NCI-H82 (cell line): ENCODE results near the gene ZNF280A.
"Not testable (repeated sequence)": the region's sequence is repeated elsewhere in the genome, so short reads cannot be mapped to it uniquely, and the experiment has no call there.

Experiments
- DNase-seq: peaks from one replicate; lab custom pipeline; 2025; lab: John Stamatoyannopoulos, UW

The ZNF280A gene

DNA sequence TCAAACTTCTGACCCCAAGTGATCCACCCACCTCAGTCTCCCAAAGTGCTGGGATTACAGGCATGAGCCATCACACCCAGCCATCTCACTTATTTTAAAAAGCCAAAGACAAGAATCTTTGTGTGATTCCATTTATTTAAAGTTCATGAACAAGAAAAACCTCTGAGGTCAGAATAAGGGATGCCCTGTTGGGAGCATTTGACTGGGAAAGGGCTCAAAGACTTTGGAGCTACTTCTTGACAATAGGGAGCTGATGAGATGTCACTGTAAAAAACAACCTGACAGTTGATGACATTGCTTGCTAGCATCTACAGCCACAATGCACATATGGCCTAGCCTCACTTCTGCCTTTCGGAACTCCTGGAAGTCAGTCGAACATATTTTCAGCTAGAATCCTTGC, 6.5 kb downstream of the ZNF280A start:
- DNase-seq: no peak

DNA sequence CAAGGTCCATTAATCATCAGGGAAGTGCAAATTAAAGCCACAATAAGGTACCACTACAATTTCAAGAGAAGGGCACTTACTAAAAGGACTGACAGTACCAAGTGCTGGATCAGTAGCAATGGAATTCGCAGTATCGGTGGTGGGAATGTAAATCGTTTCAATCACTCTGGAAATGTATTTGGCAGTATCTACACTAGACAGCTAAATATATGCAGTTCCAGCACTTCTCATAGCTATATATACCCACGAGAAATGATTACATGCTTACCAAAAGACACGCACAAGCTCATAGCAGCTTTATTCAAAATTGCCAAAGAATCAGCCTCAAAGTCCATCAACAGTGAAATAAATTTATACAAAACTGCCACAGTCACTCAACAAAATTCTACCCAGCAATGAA, 7.1 kb downstream of the ZNF280A start:
- no peak for DNase-seq

DNA sequence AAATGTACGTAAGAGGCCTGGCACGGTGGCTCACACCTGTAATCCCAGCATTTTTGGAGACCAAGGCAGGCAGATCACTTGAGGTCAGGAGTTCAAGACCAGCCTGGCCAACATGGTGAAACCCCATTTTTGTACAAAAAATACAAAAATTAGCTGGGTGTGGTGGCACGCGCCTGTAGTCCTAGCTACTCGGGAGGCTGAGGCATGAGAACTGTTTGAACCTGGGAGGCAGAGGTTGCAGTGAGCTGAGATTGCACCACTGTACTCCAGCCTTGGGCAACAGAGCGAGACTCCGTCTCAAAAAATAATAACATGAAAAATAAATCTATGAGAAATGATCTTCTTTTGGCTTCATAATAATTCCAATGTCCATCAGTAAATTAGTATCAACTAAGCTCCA, 9.2 kb downstream of the ZNF280A start:
- DNase-seq: not testable (repeated sequence)

DNA sequence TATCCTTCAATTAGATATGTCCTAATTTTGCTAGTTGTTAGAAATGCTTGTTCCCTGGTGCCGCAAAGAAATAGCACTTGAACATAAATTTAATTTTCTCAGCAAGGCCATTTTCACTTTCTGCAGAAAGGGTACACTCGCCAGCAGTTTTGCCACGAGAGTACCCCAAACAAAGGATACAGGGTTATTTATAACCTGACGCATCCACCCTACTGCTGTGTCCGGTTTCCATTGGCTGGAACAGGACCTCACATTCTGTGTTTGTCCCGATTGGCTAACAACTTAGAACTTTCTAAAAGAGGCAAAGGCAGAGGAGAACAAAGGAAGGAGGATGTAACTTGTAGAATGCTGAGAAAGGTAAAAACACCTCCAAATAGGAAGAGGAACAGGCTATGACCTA, 10.2 kb downstream of the ZNF280A start:
- DNase-seq: not testable (repeated sequence)

DNA sequence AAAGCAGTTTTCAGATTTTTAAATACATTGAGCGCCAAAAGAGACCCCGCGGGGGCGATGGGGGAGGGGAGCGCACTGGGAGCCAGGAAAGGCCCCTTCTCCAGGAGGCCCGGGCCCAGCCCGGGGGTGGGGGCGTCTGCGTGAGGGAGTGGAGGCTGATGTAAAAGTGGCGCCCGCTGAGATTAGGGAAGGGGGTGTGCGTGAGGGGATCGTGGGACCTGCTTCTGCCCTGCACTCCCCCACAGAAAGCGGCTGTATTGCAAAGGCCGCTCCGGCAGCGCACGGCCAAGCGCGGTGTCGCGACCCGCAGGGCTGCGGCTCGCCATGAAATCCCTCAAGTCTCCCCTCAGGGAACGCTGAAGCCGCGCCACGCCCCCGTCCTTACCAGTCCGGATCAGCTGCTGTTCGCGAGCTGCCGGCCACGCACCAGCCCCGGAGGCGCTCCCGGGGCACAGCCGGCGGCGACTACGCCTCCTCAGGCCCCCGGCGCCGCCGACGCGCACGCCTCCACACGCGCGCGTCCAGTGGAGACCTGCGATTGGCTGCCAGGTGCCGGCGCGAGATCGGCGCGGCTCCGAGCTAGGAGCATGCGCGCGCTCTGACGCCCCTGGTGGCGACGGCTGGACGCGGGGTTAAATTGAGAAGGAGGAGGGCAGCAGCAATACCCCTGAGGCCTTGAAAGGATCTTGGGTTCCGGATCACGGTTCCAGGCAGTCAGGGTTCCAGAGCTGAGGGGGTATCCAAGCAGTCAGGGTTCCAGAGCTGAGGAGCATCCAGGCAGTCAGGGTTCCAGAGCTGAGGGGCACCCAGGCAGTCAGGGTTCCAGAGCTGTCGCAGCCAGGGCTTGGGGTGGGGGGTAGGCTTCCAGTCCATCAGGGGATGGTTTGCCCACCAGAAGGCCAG, 11.5 kb downstream of the ZNF280A start, which contains the start of gene ZNF280B:
Gene ZNF280B (minus strand): TSS at position 469 of the 903 bp plus-strand sequence. CDS start 19,344 bp downstream, outside the sequence.
- DNase-seq: peak; percentile 90

DNA sequence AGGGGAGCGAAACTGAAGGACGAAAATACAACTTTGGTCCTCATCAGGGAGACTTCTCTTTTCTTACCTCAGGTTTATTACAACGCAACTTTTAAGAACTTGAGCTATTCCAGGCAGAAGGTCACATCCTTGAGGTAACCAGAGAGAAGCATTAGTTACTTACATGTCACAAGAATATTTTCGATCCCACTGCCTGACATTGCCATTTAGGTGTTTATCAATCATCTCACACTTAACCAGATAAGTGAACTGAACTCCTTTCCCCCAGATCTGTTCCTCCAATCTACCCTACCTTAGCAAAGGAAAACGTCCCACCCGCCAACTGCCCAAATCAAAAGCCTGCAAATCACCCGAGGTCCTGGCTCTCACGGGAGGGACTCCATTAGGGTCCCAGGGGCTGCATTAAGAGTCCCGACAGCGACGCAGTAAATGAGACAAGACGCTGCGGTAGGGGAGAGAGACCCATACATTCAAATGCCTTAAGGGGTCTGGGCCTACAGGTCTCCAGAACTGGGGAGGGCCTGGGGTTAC, 12.3 kb downstream of the ZNF280A start:
- DNase-seq: no peak

DNA sequence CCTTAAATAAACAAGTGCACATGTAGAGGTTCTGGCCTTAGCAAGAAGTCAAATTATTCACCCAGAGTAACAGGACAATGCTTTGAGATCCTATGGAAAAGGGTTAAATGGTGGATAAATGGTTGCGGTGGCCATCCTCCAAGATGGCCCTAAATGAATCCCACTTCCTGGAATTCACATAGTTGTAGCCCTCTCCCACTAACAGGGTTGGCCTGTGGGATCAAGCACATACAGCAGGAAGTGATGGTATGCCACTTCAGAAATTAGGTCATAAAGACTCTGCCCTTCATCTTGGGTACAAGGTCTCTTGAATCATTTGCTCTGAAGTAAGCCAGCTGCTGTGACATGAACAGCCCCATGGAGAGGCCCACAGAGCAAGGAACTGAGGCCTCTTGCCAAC, 13.3 kb downstream of the ZNF280A start:
- no peak for DNase-seq

DNA sequence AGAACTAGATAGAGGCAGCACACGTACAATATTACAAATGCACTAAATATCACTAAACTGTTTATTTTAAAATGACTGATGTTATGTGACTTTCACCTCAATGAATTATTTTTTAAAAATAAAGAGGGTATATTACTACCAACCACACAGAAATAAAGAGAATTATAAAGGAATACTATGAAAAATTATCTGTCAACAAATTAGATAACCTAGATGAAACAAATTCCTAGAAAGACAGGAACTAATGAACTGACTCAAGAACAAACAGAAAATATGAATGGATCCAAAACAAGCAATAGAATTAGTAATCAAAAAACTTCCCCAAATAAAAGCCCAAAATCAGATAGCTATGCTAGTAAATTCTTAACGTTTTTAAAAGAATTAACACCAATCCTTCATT, 21.8 kb downstream of the ZNF280A start:
- no peak for DNase-seq

DNA sequence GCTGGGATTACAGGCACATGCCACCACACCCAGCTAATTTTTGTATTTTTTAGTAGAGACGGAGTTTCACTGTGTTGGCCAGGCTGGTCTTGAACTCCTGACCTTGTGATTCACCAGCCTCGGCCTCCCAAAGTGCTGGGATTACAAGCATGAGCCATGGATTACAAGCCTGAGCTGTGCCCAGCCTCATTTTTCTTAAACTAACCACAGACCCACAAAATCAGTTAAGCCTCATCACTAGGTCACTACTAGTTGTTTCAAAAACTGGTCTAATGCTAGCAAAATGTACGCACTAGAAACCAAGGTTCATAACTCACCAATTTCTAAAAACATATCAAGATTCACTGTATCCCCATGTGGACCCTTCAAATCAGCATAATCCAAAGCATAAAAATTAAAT, 28.5 kb downstream of the ZNF280A start:
- not testable (repeated sequence) for DNase-seq

DNA sequence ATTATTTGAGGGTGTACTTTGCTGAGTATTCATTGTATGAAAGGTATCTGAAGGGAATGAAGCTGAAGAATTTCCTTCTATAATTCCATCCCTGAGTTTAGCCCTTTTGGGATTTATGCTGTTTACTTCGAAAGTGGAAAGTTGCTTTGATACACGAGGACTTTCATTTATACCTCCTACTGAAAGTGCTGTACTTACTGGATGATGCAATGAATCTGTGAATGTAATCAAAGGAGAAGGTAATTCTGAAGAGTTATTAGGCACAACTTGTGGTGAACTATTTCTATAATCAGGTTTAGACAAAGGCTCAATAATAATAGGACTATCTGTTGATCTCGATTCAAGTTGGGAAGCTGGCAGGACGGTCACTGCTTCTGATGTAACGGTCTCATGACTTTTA, 31.3 kb downstream of the ZNF280A start:
- no peak for DNase-seq

DNA sequence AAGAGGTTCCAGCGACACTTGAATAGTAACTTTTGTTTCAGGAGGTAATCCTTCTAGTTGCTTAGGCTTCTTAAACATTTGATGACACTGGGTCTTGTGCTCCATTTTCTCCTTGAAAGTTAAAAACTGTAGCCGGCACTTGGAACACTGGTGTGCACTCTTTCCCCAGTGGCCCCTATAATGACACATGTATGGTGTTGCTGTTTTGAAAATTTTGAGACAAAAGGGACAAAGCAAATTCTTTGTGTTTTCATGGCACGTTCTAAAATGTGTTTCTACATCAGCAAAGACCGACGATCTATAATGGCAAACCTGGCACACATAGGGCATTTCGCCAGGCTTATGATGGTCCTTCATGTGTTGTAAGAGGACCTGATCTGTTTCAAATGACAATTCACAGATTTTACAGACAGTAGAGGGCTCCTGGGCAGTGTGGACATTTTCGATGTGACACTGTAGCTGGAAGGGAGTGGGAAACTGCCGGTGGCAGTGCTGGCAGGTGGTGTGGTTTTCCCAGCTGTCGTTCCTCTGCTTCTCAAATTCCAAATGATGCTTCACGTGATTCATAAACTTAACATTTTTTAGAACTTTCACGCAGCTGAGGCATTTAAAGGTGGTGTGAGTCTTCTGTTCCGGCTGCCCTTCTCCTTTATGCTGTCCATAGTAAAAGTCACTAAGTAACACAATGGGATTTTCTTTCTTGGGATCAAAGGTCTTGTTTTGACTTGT, 32.0 kb downstream of the ZNF280A start:
- DNase-seq: no peak

DNA sequence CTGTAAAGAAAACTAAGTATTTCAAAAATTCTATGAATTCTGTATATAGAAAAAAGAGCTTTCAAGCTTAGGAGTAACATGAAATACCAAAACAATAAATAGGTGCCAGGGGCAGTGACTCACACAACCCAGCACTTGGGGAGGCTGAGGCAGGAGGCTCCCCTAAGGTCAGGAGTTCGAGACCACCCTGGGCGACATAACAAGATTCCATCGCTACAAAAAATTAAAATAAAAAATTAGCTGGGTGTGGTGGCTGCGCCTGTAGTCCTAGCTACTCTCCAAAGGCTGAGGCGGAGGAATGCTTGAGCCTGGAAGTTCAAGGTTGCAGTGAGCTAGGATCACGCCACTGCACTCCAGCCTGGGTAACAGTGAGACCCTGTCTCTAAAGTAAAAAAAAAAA, 33.0 kb downstream of the ZNF280A start:
- DNase-seq: no peak

DNA sequence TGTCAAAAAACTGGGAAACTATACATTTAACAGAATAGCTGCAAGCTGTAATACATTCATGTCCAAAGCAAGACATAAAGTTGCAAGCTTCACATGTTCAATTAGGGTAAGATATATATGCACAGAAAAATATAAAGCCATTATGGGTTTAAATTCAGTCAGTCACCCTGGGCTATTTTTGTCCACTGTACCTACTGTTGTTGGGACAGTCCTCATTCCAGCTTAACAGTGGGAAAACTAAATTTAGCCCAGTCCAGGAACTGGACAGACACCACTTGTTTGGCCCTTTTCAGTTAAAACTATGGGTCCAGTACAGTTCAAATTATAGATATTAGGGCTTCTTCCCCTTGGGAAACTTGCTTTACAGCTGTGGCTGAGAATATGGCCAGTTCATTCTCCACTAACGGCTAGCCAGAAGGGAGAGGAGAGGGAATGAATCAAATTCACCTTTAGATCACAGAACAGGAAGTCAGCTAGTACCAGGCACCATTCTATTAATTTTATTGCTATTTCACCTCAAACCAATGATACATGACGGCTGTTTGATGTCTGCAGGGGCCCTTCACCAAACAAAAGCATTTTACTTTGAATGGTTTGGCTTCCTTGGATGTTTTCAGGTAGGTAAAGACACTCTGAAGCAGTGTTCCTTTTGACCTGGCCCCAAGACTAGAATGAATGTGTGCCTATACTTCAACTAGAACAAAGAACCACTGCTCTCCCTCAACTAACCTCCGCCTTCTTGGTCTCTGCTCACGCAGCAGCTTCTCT, 33.8 kb downstream of the ZNF280A start:
- no peak for DNase-seq

DNA sequence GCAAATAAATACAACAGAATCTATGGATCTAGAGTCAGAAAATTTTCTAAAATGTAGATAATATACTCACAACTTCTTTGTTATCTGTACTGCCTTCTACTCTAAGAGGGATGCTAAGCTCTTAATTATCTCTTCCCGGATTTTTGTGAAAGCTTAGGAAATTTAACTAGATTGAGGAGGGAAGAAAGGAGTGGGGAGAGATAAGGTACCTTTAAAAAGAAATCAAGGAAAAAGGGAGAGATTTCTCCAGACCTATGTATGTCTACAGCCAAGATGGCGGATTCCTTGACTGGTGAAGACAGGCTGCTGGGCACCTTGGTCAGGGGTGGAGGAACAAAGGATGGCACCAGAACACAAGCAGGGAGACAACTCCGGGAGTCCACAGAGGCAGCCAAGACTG, 34.5 kb downstream of the ZNF280A start:
- DNase-seq: no peak

DNA sequence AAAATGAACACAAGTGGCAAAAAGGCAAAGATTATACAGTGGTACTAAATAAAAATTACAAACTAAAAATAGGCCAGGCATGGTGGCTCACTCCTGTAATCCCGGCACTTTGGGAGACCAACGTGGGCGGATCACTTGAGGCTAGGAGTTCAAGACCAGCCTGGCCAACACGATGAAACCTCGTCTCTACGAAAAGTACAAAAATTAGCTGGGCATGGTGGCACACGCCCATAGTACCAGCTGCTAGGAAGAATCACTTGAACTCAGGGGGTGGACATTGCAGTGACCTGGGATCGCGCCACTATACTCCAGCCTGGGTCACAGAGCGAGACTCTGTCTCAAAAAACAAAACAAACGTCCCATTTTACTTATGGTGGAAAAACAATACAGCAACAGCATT, 36.0 kb downstream of the ZNF280A start:
- no peak for DNase-seq

DNA sequence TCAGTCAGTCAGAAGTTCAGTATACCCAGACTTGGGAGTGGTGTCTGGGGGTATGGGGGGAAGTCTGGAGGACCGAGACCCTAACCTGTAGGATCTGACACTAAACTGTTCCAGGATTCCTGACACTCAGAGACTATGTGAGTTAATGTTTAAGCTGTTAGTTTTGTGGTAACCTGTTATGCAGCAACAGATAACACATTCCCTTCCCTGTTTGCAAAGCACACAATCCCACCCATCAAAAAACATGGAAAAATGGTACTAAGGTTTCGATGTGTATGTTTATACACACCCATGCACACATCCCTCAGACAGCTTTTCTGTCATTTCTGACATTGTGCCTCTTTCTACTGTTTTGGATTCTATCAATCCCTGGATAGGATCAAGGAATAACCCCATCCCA, 39.1 kb downstream of the ZNF280A start:
- DNase-seq: no peak

DNA sequence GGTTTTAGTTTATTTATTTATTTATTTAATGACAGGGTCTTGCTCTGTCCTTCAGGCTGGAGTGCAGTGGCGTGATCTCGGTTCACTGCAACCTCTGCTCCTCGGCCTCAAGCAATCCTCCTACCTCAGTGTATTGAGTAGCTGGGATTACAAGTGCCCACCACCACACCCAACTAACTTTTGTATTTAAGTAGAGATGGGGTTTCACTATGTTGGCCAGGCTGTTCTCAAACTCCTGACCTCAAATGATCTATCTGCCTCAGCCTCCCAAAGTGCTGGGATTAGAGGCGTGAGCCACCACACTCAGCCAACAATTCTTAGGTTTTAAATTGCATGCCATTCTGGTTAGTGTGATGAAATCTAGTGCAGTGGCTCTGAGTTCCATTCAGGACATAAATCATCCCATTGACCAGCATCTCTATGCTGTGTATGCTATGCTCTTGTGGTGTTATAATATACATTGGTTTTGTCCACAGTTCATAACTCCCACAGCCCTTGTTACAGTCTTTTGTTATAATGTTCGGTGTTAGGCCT, 40.0 kb downstream of the ZNF280A start:
- DNase-seq: no peak

DNA sequence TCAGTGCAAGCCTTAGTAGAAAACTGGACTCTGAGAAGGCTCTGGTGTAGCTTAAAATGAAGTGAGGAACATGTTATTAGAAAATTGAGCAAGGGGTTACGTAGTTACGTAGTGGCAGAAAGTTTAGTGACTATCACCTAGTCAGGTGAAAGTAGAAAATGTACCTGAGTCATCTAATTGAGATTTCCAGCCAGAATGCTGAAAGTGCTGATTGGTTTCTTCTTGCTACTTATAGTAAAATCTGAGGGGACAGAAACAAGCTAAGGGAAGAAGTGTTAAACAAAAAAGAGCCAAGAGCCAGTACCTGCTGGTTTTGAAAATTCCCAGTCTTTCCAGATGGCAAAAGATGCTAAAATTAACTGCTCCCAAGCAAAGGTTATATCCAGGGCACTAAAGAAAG, 41.0 kb downstream of the ZNF280A start:
- no peak for DNase-seq

DNA sequence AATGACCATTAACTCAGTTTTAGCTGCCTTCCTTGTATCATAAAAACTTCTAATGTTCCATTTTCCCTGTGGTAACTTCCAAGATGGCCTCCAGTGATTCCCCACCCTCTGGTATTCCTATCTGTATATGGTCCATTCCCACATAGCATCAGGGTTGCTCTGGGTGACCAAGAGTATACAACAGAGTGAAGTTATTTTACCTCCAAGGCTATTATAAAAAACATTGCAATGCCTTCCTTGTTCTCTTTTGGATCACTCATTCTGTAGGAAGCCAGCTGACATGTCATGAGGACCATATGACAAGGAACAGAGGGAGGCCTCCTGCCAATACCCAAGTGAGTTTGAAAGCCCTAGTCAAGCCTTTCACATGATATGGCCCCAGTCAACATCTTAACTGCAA, 41.6 kb downstream of the ZNF280A start:
- DNase-seq: no peak

DNA sequence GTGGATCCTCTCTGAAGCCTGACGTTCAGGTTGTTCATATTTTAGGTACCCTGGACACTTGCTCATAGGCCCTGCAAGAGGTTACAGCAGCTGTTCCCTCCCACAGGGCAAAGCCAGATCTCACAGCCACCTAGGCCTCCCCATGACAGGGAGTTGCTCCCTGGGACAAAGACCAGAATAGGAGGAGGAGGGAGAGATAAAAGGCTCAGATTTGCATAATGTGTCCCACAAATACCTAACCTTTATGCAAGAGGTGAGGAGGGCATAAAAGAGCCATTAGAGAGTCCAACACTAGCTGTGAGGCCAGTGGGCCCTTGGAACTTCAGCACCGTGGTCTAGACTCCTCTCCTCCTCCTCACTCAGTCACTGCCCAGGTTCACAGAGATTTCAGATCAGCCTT, 45.3 kb downstream of the ZNF280A start:
- DNase-seq: no peak

DNA sequence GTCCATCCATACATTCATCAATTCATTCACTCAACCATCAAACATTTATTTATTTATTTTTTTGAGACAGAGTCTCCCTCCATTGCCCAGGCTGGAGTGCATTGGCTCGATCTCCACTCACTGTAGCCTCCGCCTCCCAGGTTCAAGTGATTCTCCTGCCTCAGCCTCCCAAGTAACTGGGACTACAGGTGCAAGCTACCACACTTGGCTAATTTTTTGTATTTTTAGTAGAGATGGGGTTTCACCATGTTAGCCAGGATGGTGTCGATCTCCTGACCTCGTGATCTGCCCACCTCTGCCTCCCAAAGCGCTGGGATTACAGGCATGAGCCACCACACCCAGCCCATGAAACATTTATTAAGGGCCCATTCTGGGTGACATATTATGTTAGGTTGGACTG, 49.0 kb downstream of the ZNF280A start:
- not testable (repeated sequence) for DNase-seq

DNA sequence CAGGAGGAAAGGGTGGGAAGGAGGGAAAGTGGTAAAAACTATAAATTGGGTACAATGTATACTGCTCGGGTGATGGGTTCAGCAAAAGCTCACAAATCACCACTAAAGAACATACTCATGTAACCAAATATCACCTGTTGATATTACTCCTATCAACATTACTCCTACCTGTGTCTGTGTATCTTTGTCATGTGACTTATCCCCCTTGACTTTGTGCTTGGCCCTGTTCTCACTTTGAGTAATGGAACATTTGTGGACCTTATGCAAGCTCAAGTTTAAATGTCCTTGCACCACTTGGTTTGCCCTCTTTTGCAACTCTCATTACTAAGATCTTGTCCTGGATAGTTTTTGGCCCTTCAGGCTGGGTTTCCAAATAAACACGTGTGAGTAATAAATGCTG, 50.5 kb downstream of the ZNF280A start:
- DNase-seq: no peak
